NCI-H2196 (cell line): ENCODE measurements around the gene RRAS2.
"Not testable (repeated sequence)": the region's sequence is repeated elsewhere in the genome, so short reads cannot be mapped to it uniquely, and the experiment has no call there.

Experiments
- DNase-seq: peaks from one replicate; lab custom pipeline; 2025; ENCODE audit not compliant: unreplicated experiment; lab: John Stamatoyannopoulos, UW

RRAS2 gene

DNA sequence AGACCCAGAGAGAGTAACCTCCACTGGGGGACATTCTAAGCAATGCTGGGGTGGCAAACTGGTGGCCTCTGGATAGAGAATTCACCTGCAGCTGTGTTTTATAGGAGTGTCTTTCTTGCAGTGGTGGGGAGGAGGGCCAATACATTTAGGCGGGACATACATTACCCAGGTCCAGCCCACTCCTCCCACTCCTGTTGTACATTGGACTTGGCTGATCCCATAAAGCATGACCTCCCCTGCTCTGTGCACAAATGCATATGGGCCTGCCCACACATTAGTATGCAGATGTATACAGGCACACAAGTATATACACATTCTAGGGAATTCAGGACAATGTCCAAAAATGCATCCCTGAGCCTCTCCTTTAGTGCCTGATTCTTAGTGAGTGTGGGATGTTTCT lies 99.1 kb downstream of the RRAS2 start:
- no peak for DNase-seq

DNA sequence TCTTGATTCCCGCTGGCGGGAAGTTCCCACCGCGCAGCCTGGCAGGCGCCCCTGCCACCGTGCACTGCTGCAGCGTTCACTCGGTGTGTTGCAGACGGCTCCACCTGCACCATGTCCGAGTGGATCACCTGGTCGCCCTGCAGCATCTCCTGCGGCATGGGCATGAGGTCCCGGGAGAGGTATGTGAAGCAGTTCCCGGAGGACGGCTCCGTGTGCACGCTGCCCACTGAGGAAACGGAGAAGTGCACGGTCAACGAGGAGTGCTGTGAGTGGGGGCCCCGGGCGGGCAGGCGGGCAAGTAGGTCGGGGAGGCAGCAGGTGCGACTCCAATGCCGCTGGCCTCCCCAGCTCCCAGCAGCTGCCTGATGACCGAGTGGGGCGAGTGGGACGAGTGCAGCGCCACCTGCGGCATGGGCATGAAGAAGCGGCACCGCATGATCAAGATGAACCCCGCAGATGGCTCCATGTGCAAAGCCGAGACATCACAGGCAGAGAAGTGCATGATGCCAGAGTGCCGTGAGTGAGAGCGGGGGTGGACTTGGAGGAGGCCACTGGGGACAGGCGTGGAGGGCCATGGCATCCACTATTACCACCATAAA lies 99.7 kb downstream of the RRAS2 start:
- no peak for DNase-seq

DNA sequence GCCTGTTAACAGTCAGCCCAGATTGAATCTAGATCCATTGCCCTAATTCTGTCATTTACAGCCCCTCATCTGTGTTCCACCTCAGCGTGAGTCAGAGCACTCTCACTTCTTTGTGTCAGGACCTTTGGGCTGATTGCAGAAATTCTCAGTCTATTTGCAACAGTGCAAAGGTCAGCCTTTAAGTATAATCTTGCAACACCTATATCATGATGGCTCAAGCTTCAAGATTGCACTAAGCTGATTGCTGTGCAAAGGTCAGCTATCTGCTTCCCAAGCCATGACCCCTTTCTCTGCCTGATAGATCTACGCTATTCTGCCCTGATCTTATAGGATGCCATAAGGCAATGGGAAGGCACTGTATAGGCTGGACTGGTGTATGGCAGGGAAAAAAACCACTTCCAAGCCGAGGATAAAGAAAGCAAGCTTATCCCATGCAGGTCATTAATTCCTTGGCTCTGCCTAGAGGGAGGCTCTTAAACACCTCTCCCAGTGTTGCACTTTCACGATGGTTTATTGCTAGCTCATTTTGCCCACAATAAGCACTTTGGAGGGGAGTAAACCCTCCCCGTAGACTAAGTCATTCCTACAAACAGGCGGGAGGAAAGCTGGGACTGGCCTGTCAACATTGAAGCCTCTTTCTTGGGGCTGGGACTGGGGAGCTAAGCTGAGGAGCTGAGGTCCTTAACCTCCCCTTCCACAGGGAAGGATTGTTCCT lies 100.6 kb downstream of the RRAS2 start:
- DNase-seq = no peak

GRCh38 chr11:14255238-14255534 lies 103.8 kb downstream of the RRAS2 start:
- no peak for DNase-seq

- DNase-seq = no peak
Observed at GRCh38 chr11:14254533-14255237, 104.3 kb downstream of the RRAS2 start.

DNA sequence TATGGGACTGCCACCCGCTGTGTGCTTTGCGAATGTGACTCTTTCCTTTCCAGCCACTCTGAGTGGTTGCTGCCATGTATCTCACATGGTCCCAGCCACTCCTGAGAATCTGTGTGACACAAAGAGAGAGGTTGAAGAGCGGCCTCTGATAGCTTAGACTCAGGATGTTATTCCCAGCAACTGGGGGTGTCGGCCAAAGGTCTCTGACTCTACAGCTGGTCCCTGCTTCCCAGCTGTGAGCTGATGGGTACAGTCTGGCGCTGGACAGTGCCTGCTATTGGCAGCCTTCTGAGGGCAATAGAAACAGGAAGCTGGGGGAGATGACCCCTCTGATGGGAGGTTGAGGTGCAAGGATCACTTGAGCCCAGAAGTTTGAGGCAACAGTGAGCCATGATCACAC lies 105.1 kb downstream of the RRAS2 start:
- no peak for DNase-seq

GRCh38 chr11:14253421-14253820 lies 105.6 kb downstream of the RRAS2 start:
- DNase-seq = no peak

DNA sequence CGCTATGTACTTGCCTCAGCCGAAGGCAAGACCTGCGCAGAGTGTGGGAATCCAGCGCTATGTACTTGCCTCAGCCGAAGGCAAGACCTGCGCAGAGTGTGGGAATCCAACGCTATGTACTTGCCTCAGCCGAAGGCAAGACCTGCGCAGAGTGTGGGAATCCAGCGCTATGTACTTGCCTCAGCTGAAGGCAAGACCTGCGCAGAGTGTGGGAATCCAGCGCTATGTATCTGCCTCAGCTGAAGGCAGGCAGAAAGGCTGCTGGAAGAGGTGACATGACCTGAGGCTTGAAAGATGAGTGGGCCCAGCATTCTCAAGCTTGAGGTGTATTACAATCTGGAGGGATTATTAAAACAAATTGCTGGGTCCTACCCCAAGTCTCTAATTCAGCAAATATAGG lies 106.5 kb downstream of the RRAS2 start:
- not testable (repeated sequence) for DNase-seq

DNA sequence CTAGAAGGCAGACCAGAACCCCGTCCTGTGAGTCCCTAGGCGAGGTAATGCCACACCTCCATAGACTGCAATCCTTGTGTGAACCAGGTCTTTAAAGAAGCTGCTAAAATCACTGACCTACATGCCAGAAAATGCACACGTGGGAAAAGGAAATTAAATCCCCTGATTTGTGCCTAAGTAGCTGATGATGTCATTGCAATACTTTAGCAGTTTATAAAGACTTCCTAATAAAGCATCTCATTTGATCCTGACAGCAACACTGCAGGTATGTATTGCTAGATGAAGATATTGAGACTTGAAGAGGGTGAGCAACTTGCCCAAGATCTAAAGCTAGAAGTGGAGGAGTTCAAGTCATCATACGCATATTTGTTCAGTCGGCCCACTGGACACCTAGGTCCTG lies 107.2 kb downstream of the RRAS2 start:
- DNase-seq = no peak

DNA sequence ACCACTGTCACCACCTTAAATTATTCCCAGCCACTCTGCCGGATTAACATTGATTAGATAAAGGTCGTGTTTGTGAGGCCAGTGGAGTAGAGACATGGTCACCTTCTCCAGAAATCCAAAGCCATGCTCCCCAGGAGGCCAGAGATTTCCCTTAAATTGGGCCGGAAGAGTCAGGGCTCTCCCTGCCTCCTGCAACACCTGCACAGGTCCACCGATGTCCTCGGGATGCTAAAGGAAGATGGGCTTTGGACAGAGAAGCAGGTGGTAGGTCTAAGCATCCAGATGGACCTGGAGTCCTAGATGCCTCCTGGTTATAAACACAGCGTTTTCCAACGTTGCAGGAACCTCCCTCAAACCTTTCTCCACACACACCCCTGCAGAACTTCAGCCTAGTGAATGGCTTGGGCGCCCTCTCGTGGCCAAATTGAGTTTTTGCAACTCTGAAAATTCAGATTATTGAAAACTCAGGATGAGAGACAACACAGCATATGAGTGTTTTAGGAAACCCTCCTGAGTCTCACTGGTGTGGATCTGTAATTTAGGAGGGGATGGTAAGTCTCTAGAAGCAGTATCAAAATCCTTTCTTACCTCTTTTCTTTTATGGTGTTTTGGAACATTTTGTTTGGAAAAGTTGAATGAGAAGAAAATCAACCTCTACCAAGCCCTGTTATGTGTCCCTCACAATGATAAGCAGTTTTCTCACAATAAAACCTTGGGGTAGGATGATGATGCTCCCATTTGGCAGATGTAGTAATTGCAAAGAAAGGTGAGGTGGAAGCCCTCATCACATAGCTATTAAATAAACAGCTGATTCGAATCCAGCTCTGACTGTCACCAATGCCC lies 109.6 kb downstream of the RRAS2 start:
- peak; percentile 75 for DNase-seq

- DNase-seq = no peak
Observed at GRCh38 chr11:14248580-14248981, 110.4 kb downstream of the RRAS2 start.

DNA sequence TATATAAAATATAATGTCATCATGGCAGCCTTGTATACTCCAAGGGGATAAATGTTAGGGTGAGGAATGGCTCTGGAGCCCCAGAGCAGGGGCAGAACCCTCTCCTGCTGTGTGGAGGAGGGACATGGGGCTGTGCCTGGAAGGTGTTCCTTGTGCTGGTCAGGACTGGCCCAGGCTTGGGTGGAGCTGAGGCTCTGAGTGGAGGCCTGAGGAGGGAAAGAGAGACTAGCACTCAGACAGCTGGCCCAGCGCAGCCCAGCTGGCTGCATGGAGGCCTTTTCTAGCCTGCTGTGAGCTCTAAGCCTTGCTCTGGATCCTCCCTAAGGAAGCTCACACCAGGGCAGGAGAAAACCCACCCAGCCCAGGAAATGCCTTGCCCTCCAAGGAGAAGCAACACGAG lies 113.5 kb downstream of the RRAS2 start:
- no peak for DNase-seq

GRCh38 chr11:14244926-14245325 lies 114.1 kb downstream of the RRAS2 start:
- no peak for DNase-seq

DNA sequence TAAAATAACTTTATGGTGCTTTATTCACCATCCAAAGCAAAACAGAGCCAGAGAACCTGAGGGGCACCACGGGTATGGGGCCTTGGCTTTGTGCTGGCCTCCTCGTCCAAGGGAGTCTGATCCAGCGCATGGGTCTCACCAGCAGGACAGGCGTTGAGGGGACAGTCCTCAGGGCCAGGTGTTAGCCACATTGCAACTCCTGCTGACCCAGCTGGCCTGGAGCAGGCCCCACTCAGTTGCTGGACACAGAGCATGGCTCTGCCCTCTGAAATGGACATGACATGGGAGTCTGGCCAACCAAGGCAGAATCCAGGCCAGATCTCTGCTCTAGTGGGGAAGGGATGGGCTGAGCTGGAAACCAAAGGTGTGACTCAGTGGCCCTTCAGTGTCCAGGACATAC lies 116.2 kb downstream of the RRAS2 start:
- DNase-seq = no peak

GRCh38 chr11:14242187-14242586 lies 116.8 kb downstream of the RRAS2 start:
- no peak for DNase-seq

DNA sequence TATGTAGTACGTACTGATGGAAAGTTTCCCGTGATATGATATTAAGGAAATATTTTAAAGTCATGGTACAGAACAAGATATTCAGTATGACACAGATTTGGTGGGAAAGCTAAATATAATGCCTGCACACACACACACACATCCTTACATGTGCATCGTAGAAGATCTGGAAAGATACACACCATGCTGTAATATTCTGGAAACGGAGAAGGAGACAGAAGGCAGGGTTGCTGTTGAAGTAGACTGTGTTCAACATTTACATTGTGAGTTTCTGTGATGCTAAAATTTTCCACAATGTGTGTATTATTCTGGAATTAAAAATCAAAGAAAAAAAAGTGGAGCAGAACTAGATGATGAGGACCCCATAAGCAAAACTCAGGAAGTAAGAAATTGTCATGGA lies 118.0 kb downstream of the RRAS2 start:
- no peak for DNase-seq

DNA sequence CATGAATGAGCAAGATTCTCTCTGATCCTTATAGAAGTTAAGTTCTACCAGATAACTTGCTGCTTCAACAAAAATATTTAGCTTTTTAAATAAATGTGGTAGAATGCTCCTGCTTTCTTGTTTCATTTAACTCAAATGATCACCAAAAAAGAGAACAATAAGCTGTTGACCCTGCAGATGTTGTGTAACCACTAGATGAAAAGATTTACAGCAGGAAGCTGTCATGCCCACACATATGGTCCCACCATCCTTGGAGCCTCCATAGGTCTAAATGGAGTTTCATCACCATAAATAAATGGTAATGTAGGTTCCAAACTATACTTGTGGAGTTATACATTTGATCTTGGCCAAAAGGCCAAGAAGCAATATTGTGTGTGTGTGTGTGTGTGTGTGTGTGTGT lies 118.8 kb downstream of the RRAS2 start:
- no peak for DNase-seq

GRCh38 chr11:14237444-14237961 lies 121.5 kb downstream of the RRAS2 start:
- no peak for DNase-seq

DNA sequence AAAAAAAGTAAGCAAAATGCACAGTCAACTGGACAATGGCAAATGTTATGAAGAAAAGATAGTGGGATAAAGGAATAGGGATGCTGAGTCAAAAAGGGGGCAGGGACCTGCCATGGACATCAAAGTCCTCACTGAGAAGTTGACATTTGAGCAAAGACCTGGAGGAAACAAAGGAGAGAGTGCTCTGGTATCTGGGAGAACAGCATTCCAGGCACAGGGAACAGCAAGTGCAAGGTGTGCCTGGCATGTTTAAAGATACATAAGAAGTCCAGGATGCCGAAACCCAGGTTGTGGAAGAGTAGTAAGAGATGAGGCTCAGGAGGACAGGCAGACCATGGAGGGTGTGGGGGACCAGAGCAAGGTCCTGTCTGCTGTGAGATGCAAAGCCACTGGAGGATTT lies 123.3 kb downstream of the RRAS2 start:
- DNase-seq = no peak

GRCh38 chr11:14234446-14234845 lies 124.5 kb downstream of the RRAS2 start:
- no peak for DNase-seq

- DNase-seq = no peak
Observed at GRCh38 chr11:14232652-14233051, 126.3 kb downstream of the RRAS2 start.
